HG03521 (cell line): ENCODE results near the gene BAMBI.
"Not testable (repeated sequence)": the region's sequence is repeated elsewhere in the genome, so short reads cannot be mapped to it uniquely, and the experiment has no call there.

Experiments
- ATAC-seq: cut with Tn5 transposase; IDR thresholded peaks from one replicate; pipeline ENCODE4 v1.9.1; 2021; ENCODE audit warnings: mild to moderate bottlenecking, moderate library complexity; ENCODE audit not compliant: unreplicated experiment

Gene BAMBI, protein sequence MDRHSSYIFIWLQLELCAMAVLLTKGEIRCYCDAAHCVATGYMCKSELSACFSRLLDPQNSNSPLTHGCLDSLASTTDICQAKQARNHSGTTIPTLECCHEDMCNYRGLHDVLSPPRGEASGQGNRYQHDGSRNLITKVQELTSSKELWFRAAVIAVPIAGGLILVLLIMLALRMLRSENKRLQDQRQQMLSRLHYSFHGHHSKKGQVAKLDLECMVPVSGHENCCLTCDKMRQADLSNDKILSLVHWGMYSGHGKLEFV

DNA sequence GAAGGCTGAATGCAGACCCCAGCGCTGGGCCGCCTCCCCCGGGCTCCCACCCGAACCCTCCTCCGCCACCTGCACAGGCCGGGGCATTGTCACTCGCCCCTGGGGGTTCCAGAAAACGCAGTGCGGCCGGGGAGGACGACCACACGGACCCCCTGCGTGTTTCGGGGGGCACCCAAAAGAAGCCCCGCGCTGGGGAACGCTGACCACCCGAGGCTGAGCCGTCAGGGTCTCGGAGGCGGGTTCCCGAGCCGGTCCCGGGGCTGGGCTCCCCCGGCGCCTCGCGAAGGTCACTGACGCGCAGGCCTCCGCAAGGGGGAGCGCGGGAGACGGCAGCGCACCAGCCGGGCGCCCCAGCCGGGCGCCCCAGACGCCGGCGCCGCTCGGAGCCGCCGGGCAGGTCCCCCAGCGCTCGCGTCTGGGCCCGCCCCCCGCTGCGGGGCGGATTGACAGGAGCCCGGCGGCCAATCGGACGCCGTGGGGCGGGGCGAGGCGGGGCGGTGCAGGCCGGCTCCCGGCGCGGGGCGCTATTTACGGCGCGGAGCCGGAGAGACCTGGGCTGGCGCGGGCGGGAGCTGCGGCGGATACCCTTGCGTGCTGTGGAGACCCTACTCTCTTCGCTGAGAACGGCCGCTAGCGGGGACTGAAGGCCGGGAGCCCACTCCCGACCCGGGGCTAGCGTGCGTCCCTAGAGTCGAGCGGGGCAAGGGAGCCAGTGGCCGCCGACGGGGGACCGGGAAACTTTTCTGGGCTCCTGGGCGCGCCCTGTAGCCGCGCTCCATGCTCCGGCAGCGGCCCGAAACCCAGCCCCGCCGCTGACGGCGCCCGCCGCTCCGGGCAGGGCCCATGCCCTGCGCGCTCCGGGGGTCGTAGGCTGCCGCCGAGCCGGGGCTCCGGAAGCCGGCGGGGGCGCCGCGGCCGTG, at the start of gene BAMBI:
TSS of gene BAMBI (plus strand) at position 554 of the 920 bp plus-strand sequence. CDS start 377 bp downstream, outside the sequence.
- peak; percentile 96 for ATAC-seq

DNA sequence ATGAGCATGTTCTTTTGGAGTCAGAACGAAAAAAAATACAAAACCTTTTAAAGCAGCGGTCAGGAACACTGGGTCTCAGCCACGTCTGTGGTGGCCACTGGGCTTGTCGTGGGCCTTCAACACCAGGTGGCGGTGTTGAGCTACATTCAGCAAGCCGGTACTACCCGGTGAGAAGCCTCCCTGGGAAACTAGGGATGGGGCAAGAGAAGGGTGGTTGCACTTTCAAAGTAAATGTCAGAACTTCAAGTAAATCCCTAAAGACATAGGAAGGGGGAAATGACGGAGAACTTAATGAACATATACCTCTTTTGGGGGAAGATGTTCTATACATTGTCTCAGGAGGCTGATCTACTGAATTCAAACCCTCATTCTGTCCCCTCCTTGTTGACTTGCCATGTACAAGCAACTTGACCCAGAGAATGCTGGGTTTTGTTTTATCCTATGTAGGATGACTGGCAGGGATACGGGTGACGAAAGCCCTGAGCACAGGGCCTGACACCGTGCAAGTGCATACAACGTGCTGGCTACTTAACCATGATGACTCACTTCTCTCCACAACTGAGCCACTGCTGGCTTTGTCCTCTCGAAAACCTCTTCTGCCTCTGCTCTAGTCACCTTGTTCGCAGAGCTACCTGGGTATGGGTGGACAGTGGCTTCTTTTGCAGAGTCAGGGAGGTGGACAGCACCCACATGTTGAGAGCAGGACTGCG, 49.0 kb upstream of the BAMBI start:
- peak; percentile 60 for ATAC-seq

DNA sequence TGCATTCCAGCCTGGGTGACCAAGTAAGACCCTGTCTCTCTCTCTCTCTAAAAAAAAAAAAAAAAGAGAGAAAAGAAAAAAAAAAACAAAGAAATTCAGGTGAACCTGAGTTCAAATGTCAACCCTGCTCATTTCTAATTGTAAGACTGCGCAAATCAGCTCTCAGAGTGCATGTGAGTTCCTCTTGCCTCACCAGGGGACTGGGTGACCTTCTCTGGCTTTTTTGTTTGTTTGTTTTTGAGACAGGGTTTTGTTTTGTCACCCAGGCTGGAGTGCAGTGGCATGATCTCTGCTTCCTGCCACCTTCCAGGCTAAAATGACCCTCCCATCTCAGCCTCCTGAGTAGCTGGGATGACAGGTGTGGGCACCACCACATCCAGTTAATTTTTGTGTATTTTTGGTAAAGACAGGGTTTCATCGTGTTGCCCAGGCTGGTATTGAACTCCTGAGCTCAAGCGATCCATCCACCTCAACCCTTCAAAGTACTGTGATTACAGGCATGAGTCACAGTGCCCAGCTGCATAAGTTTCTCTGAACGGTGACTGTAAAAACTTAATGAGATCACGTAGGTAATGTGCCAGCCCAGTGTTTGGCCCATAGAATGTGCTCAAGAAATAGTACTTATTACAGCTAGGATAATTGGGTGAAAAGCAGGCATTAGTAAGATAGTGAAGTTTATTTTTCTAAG, 45.3 kb upstream of the BAMBI start:
- ATAC-seq, result no peak

DNA sequence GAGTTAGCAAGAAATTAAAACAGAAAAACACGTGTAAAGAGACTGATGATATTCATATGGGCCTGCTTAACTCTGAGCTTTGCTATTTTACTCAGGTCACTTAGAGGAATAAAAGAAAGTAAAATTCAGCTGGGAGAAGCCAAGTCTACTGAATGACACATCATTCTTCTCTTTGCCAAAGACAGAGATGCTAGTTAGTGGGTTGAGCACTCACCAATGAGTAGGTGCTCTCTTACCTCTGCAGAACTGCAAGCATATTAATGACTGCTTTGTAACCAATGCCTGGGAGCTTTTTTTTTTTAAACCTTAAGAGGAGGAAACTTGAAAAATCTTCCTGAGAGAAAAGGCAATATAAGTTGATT, 44.8 kb upstream of the BAMBI start:
- ATAC-seq, result no peak

DNA sequence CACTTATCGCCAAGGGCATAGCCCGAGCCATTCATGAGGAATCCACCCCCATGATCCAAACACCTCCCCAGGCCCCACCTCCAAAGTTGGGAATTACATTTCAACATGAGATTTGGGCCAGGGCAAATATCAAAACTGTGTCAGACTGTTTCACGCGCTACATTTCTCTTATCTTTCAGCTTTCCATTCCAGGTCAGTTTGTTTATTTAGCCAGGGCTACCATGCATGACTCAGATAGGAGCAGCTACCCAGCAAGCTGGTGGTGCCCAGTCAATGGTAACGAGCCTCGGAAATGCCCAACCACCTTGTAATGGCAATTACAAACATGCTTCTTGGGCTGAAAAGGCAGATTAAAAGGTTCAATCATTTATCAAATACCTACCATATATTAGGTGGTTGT, 43.6 kb upstream of the BAMBI start:
- ATAC-seq, result no peak

DNA sequence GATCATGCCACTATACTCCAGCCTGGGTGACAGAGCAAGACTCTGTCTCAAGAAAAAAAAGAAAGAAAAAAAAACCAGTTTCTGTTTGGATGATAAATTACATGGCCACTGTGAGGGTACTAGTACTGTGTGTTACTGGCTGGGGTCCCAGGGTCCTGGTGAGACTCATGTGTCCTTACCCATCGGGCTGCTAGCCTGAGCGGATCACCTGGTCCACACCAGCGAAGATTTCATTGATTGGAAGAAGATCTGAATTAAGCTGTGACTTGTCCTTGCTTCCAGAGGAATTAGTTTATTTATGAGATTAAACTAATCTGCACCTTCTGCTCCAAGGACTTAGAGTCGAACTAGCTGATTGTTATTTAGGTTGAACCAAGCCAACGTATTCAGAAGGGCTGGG, 40.0 kb upstream of the BAMBI start:
- no peak for ATAC-seq

DNA sequence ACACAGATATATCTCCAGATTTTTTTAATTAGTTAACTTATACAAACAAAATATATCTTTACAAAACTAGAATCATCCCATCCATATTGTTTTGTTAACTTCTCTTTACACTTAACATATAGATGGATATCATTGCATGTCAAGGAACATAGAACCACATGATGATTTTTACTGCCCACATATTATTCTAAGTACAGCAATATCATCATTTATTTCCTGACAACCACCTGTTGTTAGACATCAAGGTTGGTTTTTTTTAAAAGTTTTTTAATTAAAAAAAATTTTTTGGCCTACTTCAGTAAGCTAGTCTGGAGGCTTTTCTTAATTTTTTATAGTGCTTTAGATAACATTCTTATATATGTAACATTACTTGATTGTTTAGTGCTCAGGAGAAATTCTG, 38.9 kb upstream of the BAMBI start:
- no peak for ATAC-seq

DNA sequence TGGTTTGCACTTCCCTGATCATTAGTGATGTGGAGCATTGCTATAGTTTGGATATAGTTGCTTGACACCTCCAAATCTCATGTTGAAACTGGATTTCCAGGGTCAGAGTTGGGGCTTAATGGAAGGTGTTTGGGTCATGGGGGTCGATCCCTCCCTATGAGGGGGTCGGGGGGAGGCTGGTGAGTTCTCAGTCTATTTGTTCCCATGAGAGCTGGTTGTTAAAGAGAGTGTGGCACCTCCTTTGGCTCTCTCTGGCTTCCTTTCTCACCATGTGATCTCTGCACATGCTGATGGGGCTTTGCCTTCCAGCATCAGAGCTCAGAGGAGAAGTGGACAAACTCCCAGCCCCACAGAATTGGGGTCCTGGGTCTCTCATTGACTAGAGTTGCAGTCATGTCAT, 36.8 kb upstream of the BAMBI start:
- ATAC-seq, result no peak

DNA sequence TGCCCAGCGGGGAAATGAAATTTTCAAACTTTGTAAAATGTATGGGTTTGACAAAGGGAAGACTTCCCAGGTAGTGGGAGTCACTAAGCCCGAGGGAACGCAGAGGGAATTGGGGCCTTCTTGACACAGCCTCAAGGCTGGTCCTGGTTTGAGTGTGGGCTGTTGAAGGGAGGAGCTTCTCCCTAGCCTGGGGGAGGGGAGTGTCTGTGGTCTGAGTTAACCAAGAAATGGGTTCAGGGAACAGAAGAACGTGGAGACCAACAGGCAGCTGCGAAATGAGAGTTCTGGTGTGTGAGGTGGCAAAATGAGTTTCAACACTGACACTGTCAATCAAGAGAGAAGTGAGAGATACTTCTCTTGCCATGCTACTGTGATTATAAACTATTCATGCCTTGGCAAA, 32.7 kb upstream of the BAMBI start:
- ATAC-seq, result no peak

DNA sequence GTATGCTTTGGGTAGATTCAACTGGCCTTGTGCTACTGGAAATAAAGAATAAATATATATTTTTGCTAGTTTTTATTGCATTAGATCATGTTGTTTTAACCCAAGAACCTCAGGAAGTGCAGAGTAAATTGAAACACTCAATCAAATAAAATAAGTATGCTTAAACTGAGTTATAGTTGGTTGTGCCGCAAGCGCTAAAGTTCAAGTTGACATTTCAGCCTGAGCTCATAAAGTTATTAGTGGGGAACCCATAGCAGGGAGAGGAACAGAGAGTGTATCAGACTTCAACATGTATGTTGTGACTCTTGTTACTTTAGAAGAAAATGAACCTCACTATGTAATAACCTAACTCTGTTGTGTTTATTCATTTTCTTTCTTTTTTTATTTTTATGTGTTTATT, 25.2 kb upstream of the BAMBI start:
- no peak for ATAC-seq

DNA sequence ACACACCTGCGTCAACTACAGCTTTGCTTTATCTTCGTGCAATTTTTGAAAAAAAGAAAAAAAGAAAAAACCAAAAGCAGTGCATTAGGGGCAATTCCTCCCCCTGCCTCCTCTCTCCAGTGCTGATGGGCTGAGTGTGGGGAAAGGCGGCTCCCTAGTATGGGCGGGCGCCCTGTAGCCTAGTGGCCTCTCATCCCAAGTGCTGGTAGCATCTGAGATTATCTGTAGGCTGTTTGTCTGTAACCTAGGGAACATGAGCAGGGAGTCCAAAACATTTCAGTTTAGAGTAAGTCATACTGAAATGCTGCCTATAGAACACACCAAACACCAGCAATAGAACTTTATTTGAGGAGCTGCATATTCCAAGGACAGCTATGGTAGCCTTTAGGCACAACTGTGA, 24.6 kb upstream of the BAMBI start:
- ATAC-seq, result no peak

DNA sequence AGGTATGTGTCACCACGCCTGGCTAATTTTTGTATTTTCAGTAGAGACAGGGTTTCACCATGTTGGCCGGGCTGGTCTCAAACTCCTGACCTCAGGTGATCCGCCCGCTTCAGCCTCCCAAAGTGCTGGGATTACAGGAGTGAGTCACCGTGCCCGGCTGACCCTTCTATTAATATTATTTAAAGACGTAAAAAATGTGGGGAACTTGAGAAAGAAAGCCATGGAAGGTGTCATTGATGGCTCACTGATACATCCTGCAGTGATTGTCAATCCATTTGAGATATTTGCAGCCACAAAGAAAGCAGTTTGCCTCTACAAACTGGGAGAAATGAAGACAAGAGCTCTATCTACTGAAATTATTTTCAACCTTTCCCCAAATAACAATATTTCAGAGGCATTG, 18.5 kb upstream of the BAMBI start:
- ATAC-seq, result not testable (repeated sequence)

DNA sequence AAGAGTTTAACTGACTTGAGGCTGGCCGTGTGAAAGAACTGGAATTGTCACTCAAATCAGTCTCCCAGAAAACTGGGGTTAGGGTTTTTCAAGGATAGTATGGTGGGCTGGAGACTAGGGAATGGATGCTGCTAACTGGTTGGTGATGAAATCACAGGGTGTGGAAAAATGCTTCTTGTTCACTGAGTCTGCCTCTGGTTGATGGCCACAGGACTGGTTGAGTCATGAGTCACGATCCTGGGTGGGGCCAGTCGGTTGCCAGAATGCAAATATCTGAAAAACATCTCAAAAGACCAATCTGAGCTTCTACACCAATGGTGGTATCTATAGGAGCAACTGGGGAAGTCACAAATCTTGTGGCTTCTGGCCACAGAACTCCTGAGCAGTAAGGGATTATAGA, 16.3 kb upstream of the BAMBI start:
- no peak for ATAC-seq

DNA sequence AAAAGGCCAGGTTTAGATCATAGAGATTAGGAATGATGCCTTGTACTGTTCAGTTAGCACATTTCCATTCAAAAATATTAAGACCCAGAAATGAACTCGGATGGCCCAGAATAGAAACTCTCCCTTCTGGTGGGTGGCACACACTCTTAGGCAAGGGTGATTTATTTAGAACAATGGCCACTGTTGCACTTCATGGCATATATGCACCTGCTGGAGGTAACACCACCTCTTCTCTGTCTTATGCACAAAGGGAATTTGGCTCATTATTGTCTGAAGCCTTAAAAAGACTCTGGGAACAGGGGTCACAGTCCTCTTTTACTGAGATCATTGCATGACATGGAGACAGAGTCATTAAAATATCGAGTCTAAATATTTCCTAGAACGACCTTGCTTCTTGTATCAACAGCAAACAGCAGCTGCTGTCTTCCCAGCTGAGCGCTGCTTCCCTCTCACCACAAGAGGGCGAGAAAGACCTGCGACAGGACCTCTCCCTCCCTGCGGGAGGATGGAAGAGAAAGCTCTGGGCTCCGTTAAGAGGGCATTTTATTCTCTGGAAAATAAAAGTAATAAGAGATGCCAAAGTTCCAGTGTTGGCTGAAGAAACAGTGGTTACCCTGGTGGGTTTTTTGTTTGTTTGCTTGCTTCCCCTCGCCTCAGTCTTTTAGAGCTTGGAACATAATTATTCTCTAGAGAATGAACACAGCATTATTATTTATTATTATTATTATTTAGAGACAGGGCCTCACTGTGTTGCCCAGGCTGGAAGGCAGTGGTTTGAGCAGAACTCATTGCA, 13.5 kb upstream of the BAMBI start:
- peak; percentile 79 for ATAC-seq

DNA sequence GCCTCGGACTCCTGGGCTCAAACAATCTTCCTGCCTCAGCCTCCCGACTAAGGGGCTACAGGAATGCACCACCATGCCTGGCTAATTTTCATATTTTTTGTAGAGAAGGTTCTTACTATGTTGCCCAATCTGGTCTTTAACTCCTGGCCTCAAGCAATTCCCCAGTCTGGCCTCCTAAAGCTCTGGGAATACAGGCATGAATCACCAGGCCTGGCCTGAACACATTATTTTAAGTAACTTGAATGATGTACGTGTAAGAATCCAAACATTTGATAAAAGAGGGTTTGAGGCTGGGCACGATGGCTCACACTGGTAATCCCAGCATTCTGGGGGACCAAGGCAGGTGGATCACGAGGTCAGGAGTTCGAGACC, 13.0 kb upstream of the BAMBI start:
- ATAC-seq, result no peak

DNA sequence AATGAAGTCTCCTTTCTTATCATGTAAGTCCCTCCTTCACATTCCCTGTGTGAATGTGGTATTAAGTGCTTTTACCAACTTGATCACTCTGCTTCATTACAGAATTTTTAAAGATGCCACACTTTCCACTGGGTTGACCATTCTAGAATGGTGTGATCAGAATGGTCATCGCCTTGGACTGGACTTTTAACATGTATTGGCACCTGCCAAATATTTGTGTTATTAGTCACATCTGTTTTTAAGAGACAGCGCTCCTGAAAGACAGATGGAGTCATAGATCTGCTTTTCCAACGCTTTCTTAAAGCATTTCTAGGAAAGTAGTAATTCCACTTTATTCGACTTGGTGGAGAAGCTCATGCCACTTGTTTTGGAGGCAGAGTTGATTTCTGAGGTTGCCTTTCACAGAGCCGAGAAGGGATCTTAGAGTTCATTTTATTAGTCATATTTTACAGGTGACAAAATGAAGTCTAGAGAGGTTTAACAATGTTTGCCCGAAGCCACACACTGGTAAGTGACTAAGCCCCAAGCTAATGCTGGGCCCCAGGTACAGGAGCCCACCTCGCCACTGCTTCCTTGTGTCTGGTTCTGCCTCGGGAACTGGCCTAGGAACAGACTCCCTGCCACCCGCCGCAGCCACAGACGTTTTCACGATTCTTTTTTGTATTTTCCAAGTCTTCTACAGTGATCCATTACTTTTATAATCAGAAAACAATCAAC, 10.4 kb upstream of the BAMBI start:
- no peak for ATAC-seq

DNA sequence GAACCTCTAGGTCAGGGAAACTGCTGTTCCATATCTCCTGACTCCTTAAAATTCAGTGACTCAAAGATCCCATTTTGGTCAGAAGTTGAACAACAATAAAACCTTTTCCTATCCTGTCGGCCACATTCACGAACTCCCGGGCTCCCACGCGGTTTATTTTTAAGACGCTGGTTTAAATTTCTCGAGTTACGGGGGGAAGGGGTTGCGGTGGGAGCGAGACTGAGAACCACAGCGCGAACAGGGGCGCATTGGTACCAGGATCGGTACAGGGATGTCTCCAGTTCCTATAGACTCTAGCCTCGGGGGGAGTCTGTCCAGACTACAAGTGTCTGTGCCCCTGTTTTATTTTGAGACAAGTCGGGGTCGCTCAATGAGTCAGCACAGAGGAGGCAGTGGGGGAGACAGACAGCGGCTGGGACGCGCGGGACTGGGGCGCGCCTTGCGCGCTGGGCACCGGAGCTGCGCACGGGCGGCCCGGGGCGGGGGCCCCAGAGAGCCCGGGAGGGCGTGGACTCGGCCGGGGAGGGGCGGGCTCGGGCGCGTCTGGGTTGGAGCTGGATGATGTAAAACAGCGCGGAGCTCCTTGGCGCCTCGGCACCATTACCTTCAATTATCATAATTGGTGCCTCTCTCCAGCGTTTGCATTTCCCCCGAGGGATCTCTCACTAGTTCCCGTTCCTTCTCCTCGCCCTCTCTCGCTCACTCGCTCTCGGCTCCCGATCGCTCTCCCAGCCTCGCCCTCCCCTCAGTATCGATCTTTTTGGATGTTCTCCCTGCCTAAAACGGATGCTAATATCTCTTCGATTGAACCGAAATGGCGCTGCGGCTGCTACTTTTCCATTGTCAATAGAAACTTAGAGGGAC, 8.7 kb upstream of the BAMBI start:
- peak; percentile 59 for ATAC-seq

DNA sequence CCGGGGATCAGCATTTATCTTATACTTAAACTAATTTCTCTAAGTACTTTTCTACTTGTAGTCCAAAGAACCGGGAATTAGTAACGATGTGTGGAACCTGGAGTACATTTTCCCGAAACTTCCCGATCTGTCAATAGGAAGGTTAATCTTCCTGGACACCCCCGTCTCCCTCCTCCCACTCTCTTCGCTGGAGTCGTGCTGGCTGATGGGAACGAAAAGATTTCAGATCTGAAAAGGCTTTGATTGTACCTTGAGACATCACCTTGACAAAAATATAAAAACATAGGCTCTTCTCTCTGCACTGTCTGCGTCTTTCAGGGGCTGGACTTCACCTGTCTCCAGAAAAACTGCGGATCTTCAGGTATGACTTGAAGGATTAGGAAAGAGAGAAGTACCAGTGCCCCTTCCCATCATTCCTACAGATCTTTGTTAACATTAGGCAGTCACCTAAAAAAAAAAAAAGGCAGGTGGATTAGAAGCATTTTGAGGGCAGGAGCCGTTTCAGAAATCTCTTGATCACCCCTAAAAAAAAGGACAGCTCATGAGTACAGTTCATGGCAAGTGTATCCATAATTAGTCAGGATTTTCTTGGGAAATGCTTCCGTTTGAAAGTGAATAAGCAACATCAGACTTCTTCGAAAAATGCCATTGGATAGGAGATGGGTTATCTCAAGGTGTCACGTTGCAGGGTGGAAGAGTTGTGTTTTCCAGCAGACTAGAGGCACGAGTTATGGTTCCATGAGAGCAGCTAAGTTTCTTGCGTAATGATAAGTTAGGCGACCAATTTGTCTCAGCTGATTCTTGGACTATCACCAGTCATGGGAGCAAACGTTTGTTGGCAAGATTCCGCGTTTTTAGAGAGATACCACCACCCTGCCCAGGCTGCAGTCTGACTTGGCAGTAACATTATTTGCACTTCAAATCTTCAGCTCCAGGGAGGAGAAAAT, 7.8 kb upstream of the BAMBI start:
- no peak for ATAC-seq
